NCI-H1694 treated with DMSO at 0.1 percent for 48 hours (cell line): ENCODE measurements around the gene NEMF.
"Not testable (repeated sequence)": the region's sequence is repeated elsewhere in the genome, so short reads cannot be mapped to it uniquely, and the experiment has no call there.

ENCODE experiments used
- DNase-seq: peaks from one replicate; lab custom pipeline; 2025; lab: John Stamatoyannopoulos, UW

NEMF gene

GRCh38 chr14:49820176-49820575 is 32.4 kb downstream of the NEMF start:
- no peak for DNase-seq

DNA sequence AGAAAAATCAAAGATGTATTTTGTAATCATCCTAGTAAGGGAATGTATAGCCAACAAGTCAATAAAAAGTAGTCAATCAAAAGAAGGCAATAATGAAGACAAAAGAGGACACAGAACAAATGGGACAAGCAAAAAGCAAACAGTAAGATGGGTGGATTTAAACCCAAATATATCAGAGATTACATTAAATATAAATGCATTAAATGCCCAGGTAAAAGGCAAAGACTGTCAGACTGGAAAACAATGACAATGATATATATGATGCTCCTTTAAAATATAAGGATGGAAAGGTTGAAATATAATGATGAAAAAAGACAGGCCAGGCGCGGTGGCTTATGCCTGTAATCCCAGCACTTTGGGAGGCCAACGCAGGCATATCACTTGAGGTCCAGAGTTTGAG is 35.7 kb downstream of the NEMF start:
- no peak for DNase-seq

DNA sequence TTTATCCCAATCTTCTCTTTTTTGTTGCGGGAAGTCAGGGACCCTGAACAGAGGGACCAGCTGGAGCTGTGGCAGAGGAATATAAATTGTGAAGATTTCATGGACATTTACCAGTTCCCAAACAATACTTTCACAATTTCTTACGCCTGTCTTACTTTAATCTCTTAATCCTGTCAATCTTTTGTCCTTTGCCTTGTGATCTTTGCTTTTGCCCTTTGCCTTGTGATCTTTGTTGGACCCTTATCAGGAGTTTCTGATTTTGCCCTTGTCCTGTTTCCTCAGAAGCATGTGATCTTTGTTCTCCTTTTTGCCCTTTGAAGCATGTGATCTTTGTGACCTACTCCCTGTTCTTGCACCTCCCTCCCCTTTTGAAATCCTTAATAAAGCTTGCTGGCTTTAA is 36.5 kb downstream of the NEMF start:
- DNase-seq = not testable (repeated sequence)

DNA sequence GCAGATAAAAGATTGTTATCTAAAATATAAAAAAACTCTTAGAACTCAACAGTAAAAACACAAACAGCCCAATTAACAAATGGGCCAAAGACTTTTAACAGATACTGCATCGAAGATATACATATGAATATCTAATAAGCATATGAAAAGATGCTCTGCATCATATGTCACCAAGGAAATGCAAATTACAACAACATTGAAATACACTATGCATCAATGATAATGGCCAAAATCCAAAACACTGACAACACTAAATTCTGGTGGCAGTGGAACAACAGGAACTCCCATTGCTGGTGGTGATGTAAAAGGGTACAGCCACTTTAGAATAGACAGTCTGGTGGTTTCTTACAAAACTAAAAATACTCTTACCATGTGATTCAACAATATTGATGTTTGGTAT is 43.8 kb downstream of the NEMF start:
- DNase-seq = no peak

- DNase-seq = no peak
These were observed 56.6 kb downstream of the NEMF start for GRCh38 chr14:49796025-49796424.

DNA sequence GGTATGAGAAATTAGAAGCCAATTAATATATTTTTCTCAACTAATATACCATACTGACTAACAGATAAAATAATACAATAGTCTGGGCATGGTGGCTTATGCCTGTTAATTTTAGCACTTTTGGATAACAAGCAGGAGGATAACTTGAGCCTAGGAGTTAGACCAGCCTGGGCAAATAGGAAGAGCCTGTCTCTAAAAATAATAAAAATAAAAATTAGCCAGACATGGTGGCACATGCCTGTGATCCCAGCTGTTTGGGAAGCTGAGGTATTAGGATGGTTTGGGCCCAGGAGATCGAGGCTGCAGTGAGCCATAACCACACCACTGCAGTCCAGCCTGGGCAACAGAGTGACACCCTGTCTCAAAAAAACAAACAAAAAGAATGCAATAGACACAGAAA is 60.0 kb downstream of the NEMF start:
- DNase-seq = no peak

DNA sequence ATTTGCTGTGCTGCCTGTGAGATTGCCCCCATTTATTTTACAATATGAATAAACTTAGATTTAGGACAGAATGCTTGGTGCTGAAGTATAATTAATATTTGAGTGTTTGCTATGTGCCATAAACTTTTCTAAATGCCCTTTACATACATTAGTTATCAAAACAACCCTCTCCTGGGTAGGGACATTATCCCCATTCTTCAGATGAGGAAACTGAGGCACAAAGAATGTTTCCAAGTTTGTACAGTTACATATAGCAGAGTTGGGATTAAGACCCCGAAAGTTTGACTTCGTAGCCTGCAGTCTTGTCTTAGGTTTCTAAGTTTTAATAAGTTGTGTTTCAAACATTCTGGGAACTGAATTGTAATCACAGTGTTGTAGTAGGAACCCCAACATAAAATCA is 66.3 kb downstream of the NEMF start:
- DNase-seq = no peak

DNA sequence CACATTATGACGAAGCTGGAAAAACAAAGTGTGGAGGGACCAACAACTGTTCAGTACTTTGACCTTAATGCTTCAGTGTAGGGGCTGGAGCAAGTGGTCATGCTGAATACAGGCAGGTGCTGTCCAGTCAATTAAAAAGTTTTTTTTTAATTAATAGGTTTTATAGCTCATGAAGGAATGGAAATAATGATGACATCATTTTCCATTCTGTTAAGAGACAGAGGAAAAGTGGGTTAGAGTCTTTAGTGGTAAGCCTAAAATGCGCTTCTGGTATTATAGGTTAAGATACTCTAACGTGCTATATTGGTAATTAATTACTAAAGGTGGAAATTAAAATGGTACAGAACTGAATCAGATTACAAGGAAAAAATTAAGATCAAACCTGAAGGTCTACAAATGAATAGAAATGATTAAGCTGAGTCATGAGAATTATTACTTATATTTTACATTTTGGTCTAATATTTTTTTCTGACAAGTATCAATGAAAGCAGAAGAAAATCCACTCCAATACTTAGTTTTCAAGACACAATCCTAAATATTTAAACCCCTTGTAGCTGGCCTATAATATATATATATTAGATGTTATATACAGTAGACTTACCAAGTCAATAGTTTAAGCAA is 69.1 kb downstream of the NEMF start:
- DNase-seq = no peak

DNA sequence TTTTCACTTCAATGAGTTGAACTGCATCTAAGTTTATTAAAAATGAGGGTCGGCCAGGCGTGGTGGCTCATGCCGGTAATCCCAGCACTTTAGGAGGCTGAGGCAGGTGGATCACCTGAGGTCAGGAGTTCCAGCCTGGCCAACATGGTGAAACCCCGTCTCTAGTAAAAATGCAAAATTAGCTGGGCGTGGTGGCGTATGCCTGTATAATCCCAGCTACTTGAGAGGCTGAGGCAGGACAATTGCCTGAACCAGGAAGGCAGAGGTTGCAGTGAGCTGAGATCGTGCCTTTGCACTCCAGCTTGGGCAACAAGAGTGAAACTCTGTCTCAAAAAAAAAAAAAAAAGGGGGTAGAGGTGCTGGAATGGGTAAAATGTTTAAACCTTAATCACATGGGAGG is 71.5 kb downstream of the NEMF start:
- not testable (repeated sequence) for DNase-seq

GRCh38 chr14:49778421-49778820 is 74.2 kb downstream of the NEMF start:
- DNase-seq = no peak

- no peak for DNase-seq
These were observed 78.5 kb downstream of the NEMF start for GRCh38 chr14:49774106-49774505.

DNA sequence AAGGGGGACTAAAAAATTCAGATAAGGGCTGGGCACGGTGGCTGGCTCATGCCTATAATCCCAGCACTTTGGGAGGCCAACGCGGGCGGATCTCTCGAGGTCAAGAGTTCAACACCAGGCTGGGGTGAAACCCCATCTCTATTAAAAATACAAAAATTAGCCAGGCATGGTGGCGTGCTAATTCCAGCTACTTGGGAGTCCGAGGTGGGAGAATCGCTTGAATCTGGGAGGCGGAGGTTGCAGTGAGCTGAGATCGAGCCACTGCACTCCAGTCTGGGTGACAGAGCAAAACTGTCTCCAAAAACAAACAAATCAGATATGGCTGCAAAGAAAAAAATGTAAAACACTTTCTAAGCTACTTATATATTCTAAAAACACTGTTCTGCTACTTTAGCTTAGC is 80.9 kb downstream of the NEMF start:
- not testable (repeated sequence) for DNase-seq

DNA sequence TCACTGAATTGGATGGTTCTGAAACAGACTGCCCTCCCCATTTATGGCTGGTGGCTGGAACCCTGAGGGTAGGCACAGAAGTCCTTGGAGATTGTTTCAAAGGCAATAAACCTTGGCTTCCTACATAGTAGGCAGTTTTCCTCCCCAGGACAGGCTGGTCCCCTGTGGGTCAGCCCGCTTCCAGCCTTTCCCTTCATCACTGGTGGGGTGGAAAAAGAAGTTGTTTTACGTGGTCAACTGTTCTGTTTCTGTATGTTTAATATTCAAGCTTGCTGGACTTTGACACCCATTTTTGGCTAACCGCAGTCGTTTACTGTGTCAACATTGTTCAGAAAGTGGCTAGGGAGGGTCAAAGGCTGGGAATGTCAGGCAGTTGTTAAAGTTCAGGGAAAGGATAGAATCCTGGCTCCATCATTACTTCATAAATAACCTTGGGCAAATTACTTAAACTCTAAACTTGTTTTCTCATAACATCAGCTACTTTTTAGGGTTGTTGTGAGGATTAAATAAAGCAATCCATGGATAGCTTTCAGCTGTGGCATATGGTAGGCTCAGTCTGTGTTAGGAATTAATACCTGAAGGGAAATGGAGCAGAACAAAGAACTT is 82.3 kb downstream of the NEMF start:
- no peak for DNase-seq

- no peak for DNase-seq
These were observed 82.9 kb downstream of the NEMF start for GRCh38 chr14:49769581-49770211.

GRCh38 chr14:49769171-49769570 is 83.4 kb downstream of the NEMF start:
- DNase-seq = no peak

DNA sequence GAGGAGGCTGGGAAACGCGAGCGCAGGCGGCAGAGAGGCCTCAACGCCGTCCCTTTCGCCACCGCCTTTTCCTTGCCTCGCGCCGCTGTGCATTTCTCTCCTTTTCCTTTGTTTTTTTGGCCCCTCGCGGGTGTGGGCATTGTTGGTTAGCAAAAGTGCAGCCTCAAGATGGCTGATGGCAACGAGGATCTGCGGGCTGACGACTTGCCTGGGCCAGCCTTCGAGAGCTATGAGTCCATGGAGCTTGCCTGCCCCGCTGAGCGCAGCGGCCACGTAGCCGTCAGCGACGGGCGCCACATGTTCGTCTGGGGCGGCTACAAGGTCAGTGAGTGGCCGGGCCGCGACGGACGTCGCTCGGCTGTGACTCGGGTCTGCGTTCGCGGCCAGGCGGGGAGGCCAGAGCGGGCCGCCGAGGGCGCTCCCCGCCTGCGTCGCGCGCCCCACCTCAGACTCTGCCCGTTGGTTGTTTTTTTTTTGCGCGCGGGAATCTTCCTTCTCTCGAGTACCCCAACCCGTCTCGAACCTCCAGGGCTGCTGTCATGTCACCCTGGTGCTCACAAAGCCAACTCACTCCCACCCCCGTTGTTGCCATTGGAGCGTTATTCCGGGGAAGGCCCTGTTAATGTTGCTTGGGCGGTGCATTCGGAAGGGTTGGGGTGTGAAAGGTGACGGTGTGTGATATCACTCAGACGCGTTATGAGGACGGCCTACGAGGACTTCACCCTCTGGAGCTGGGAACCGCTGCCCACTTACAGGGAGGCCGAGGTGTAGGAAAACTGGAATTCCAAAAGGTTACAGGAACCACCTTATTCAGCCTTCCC is 84.1 kb downstream of the NEMF start:
- no peak for DNase-seq

DNA sequence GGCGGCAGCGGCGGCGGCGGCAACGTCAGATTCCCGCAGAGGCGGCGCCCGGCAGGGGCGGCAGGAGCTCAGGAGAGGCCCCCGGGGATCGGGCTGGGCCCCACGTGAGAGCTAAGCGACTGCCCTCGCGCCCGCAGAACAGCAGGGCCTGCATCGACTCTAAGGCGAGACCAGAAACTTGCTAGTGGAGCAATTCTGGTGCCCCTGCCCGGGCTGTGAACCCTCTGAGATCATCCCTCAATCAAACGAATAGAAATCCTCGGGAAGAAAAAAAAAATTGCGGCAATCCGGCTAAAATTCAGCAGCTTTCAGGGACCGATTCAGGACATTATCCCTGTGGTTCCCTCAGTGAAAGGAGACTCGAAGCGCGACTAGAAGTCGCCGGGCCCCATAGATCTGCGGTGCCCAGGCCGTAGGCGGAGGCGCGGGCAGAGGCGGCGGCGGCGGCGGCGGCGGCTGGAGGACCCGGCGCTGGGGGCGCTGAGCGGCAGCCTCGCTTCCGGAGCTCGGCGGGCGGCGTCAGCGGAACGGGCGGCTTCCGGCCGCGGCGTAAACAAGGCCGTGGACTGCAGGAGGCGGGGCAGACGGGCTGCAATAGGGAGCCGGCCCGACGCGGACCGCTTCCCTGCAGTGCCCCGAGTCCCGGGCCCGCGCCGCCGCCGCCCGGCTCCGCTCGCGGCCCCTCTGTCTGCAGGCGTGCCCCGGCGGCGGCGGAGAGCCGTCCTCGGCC is 84.9 kb downstream of the NEMF start, which contains the start of gene KLHDC2:
Gene KLHDC2, plus strand, starts transcription at position 583 of the 730 bp plus-strand sequence. CDS start 316 bp downstream, outside the sequence.
- DNase-seq = peak; percentile 71

DNA sequence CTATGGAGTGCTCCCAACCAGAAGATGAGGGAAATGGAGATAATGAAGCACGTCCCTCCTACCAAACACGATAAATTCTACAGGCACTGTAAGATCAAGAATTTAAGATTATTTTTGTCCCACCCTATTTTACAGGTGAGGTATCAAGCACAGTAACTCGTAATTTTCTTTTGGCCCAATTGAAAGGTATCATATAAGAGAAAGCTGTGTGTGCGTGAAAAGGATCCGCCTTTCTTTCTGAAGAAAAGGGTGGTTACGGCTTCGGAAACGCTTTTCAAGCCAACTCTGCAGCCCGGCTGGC is 85.4 kb downstream of the NEMF start:
- no peak for DNase-seq

DNA sequence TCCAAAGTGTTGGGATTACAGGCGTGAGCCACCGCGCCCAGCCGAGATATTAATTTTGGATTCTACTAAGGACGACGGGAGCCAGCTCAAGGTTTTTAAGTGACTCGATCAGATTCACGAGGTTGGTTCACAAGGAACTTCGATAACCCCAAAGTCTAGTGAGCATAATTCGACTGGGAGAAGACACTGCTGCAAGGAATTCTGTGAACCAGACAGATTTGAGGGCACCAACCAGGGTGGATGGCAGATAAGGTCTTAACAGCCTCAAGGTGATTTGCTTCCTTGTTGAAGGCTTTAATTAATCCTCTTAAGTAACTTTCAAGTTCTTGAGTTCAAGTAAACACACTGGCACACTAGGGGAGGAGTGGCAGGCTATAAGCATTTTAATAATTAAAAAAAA is 85.7 kb downstream of the NEMF start:
- no peak for DNase-seq

DNA sequence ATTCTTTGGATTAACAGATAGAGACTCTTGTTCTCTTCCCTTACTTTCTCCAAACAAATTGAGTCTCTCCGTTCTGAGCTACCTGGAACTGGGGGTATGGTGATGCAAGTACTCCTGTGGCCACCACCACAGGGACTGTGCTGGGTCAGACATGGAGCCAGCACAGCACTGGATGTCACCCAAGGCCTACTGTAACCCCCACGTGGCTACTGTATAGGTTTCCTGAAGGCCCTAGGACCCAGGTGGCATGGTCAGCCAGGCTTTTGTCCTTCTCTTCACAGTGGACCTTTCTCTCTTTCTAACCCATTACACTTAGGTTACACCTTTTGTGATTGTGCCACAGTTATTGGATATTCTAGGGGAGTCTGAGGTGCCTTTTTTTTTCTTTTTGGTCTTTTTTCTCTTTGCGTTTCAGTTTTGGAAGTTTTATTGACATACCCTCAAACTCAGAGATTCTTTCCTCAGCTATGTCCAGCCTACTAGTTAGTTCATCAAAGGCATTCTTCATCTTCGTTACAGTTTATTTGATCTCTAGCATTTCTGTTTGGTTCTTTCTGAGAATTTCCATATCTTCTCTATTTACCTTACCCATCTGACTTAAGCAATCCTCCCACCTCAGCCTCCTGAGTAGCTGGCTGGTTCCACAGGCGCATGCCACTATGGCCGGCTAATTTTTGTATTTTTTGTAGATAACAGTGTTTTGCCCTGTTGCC is 90.6 kb downstream of the NEMF start:
- DNase-seq = no peak

GRCh38 chr14:49755378-49755777 is 97.2 kb downstream of the NEMF start:
- no peak for DNase-seq
